A549 (cell line): ENCODE measurements around the gene RCBTB2.
A peak's percentile ranks its signal among the peaks of the same experiment; 100 is the strongest.

Experiments used
- BHLHE40 ChIP-seq: IDR thresholded peaks from 2 replicates; pipeline ENCODE4 v1.6.1; 2012; ENCODE audit warnings: low read depth, low read length, inconsistent platforms
- CEBPB ChIP-seq, 2 experiments: fragments of >200 bp in 1 of 2; sonication (Bioruptor Twin) in 1 of 2; formaldehyde crosslinking in 1 of 2; IDR thresholded peaks; 2 replicates each; pipeline ENCODE4 v1.6.1; 2012 to 2016
- ESRRA ChIP-seq: fragments of 150-350 bp; IDR thresholded peaks from 2 replicates; pipeline ENCODE4 v1.6.1; 2014; ENCODE audit warnings: mild to moderate bottlenecking, low read length, borderline replicate concordance
- FOSL2 ChIP-seq, 2 experiments: fragments of 450-650 bp in 1 of 2; fragments of >200 bp in 1 of 2; sonication (Bioruptor Twin) in 1 of 2; formaldehyde crosslinking; IDR thresholded peaks; 2 replicates each; pipeline versions ENCODE4 v1.5.0 to v1.6.1; 2016 to 2020; ENCODE audit warnings: mild to moderate bottlenecking in 1 of 2, moderate library complexity in 1 of 2
- FOXS1 ChIP-seq: fragments of 250-450 bp; sonication (Bioruptor Pico); IDR thresholded peaks from 2 replicates; pipeline ENCODE4 v1.5.0; 2020; ENCODE audit warnings: mild to moderate bottlenecking, moderate library complexity
- HDAC2 ChIP-seq: fragments of 200-600 bp; sonication (generic); IDR thresholded peaks from 2 replicates; pipeline ENCODE4 v1.6.1; 2016
- KDM5A ChIP-seq: fragments of 200-600 bp; sonication (generic); IDR thresholded peaks from 2 replicates; pipeline ENCODE4 v1.6.1; 2016; ENCODE audit warnings: antibody characterized with exemption, mild to moderate bottlenecking
- MYC ChIP-seq: IDR thresholded peaks from 2 replicates; pipeline ENCODE4 v1.6.1; 2012; ENCODE audit warnings: mild to moderate bottlenecking, inconsistent platforms, low read length, improper control_type of control experiment, borderline replicate concordance
- POLR2A ChIP-seq: IDR thresholded peaks from 2 replicates; pipeline ENCODE4 v1.6.1; 2012; ENCODE audit warnings: mild to moderate bottlenecking, low read length
- RAD21 ChIP-seq, 2 experiments: fragments of >200 bp in 1 of 2; sonication (Bioruptor Twin) in 1 of 2; formaldehyde crosslinking in 1 of 2; IDR thresholded peaks in 1 of 2; conservative IDR thresholded peaks in 1 of 2; 2 replicates in 1 of 2; 3 replicates in 1 of 2; pipeline ENCODE4 v1.6.1; 2012 to 2018; ENCODE audit warnings: inconsistent platforms in 1 of 2
- RARB ChIP-seq: fragments of 250-450 bp; sonication (Bioruptor Pico); IDR thresholded peaks from 2 replicates; pipeline ENCODE4 v1.8.0; 2021; ENCODE audit warnings: mild to moderate bottlenecking, moderate library complexity
- RFX5 ChIP-seq: fragments of 450-650 bp; IDR thresholded peaks from 2 replicates; pipeline ENCODE4 v1.7.1; 2014; ENCODE audit warnings: antibody characterized with exemption, mild to moderate bottlenecking, moderate library complexity
- TF ChIP-seq, protein P1 (sequence below): fragments of >200 bp; sonication (Bioruptor Twin); formaldehyde crosslinking; IDR thresholded peaks from 3 replicates; pipeline ENCODE4 v1.5.1; 2016
- TF ChIP-seq, protein P2 (sequence below): fragments of 250-450 bp; sonication (Bioruptor Pico); IDR thresholded peaks from 2 replicates; pipeline ENCODE4 v1.5.0; 2021; ENCODE audit warnings: mild to moderate bottlenecking, moderate library complexity, borderline replicate concordance

DNA sequence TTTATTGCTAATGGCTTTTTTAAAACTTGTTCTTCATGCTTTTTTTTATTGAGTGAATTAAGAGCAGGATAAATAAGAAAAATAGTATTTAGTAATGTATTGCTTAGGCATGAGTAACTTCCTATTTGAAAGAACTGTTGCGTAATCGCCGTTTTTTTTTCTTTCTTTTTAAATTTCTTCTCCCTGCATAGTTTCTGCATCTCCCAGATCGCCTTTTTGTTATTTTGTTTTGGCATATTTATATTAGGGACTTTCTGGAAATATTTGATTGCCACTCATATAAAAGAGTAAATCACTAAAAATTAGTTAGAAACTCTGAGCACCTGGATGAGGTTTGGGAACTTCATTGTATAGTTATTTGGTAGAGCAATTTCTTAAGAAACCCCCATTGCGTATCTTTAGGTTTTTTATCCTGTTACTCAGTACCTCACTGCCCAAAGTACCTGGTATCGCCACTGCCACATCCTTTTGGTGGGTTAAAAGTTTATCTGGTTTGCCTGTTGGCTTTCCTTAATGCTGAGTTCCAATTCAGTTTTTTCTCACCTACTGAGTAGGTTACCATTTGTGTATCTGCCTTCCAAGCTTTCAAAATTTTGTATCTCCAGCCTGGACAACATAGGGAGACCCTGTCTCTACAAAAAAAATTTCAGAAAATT lies 83.8 kb downstream of the RCBTB2 start:
- TF ChIP-seq, protein P1, sequence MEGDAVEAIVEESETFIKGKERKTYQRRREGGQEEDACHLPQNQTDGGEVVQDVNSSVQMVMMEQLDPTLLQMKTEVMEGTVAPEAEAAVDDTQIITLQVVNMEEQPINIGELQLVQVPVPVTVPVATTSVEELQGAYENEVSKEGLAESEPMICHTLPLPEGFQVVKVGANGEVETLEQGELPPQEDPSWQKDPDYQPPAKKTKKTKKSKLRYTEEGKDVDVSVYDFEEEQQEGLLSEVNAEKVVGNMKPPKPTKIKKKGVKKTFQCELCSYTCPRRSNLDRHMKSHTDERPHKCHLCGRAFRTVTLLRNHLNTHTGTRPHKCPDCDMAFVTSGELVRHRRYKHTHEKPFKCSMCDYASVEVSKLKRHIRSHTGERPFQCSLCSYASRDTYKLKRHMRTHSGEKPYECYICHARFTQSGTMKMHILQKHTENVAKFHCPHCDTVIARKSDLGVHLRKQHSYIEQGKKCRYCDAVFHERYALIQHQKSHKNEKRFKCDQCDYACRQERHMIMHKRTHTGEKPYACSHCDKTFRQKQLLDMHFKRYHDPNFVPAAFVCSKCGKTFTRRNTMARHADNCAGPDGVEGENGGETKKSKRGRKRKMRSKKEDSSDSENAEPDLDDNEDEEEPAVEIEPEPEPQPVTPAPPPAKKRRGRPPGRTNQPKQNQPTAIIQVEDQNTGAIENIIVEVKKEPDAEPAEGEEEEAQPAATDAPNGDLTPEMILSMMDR, result no peak
- TF ChIP-seq CEBPB (IDR thresholded peaks at IDR 0.05) (peak; percentile 83), ESRRA (no peak), POLR2A (no peak), FOSL2 (IDR thresholded peaks at IDR 0.05) (no peak), FOSL2 (CRISPR knock-in tag; IDR thresholded peaks at IDR 0.05) (no peak), KDM5A (no peak), FOXS1 (no peak), HDAC2 (no peak), RAD21 (conservative IDR thresholded peaks at IDR 0.05 in 1 of 2, IDR thresholded peaks at IDR 0.05 in 1 of 2) (no peak), RARB (CRISPR knock-in tag) (no peak), BHLHE40 (no peak), RFX5 (no peak), MYC (no peak)
- TF ChIP-seq, protein P2, sequence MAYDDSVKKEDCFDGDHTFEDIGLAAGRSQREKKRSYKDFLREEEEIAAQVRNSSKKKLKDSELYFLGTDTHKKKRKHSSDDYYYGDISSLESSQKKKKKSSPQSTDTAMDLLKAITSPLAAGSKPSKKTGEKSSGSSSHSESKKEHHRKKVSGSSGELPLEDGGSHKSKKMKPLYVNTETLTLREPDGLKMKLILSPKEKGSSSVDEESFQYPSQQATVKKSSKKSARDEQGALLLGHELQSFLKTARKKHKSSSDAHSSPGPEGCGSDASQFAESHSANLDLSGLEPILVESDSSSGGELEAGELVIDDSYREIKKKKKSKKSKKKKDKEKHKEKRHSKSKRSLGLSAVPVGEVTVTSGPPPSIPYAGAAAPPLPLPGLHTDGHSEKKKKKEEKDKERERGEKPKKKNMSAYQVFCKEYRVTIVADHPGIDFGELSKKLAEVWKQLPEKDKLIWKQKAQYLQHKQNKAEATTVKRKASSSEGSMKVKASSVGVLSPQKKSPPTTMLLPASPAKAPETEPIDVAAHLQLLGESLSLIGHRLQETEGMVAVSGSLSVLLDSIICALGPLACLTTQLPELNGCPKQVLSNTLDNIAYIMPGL (CRISPR knock-in tag), result no peak
